HUES64 (cell line): ENCODE measurements around the gene TOP1.

Experiments
- H3K27ac ChIP-seq: 2 replicates; pipeline ENCODE4 v1.7.0; 2013; ENCODE audit warnings: low read depth, low read length, inconsistent platforms
- H3K27me3 ChIP-seq: 2 replicates; pipeline ENCODE4 v1.6.1; 2013; ENCODE audit warnings: mild to moderate bottlenecking, low read length; ENCODE audit not compliant: insufficient read depth
- H3K36me3 ChIP-seq: 2 replicates; pipeline ENCODE4 v1.6.1; 2013; ENCODE audit warnings: mild to moderate bottlenecking, low read length; ENCODE audit not compliant: insufficient read depth
- H3K4me1 ChIP-seq: 2 replicates; pipeline ENCODE4 v1.6.1; 2013; ENCODE audit warnings: mild to moderate bottlenecking, low read length, moderate library complexity; ENCODE audit not compliant: insufficient read depth
- H3K4me3 ChIP-seq: 2 replicates; pipeline ENCODE4 v1.5.1; 2013; ENCODE audit warnings: mild to moderate bottlenecking, low read length, moderate library complexity
- H3K9ac ChIP-seq: 2 replicates; pipeline ENCODE4 v1.6.1; 2013; ENCODE audit warnings: mild to moderate bottlenecking, low read depth, low read length
- H3K9me3 ChIP-seq: 2 replicates; pipeline ENCODE4 v1.6.1; 2013; ENCODE audit warnings: low read depth, low read length; ENCODE audit not compliant: insufficient read depth
- WGBS: fragments of 150-250, 120-280 bp; methylation state at CpG from one replicate; pipeline ENCODE4 v1.1.7; 2013; ENCODE audit warnings: missing lambda C conversion rate; 5-methylcytosine and 5-hydroxymethylcytosine counted together

TOP1 gene

GRCh38 chr20:41152108-41152757, 123.6 kb downstream of the TOP1 start:
- no peak overlapping the region for H3K4me3 ChIP-seq
- H3K36me3 ChIP-seq = peaks cover 11% of the 10 kb centered on the region; the same call in 1 of the 2 replicates
- 88% methylated on average over 5 of the region's 5 CpGs for WGBS
- no peaks in the 10 kb centered on the region for H3K27me3 ChIP-seq
- no peak overlapping the region for H3K9ac ChIP-seq
- H3K27ac ChIP-seq = no peak overlapping the region
- no peaks in the 10 kb centered on the region for H3K9me3 ChIP-seq
- peaks cover 11% of the 10 kb centered on the region for H3K4me1 ChIP-seq

- peaks cover 13% of the 10 kb centered on the region for H3K4me1 ChIP-seq
- no peaks in the 10 kb centered on the region for H3K9me3 ChIP-seq
- H3K36me3 ChIP-seq = peaks cover 16% of the 10 kb centered on the region
- H3K27ac ChIP-seq = no peak overlapping the region
- H3K27me3 ChIP-seq = no peaks in the 10 kb centered on the region
- WGBS = 88% methylated on average over 8 of the region's 8 CpGs
- H3K4me3 ChIP-seq = no peak overlapping the region
- no peak overlapping the region for H3K9ac ChIP-seq
These were observed 126.0 kb downstream of the TOP1 start for GRCh38 chr20:41154436-41155176.

- no peak overlapping the region for H3K9ac ChIP-seq
- 93% methylated on average over 7 of the region's 7 CpGs for WGBS
- no peaks in the 10 kb centered on the region for H3K9me3 ChIP-seq
- no peaks in the 10 kb centered on the region for H3K27me3 ChIP-seq
- H3K36me3 ChIP-seq = peaks cover 22% of the 10 kb centered on the region
- H3K4me3 ChIP-seq = no peak overlapping the region
- H3K4me1 ChIP-seq = peaks cover 13% of the 10 kb centered on the region
- H3K27ac ChIP-seq = no peak overlapping the region
These were observed 126.6 kb downstream of the TOP1 start for GRCh38 chr20:41155261-41155660.

GRCh38 chr20:41158082-41158625, 129.5 kb downstream of the TOP1 start:
- Histone ChIP-seq H3K4me3 (no peak overlapping the region), H3K9ac (no peak overlapping the region), H3K27me3 (no peaks in the 10 kb centered on the region), H3K27ac (no peak overlapping the region), H3K9me3 (no peaks in the 10 kb centered on the region), H3K36me3 (peaks cover 50% of the 10 kb centered on the region), H3K4me1 (peaks cover 13% of the 10 kb centered on the region)
- 81% methylated on average over 6 of the region's 6 CpGs for WGBS

GRCh38 chr20:41159547-41159946, 130.9 kb downstream of the TOP1 start:
- Histone ChIP-seq H3K4me3 (no peak overlapping the region), H3K9me3 (no peaks in the 10 kb centered on the region), H3K36me3 (peaks cover 64% of the 10 kb centered on the region), H3K4me1 (peaks cover 8% of the 10 kb centered on the region), H3K27me3 (no peaks in the 10 kb centered on the region), H3K27ac (no peak overlapping the region), H3K9ac (no peak overlapping the region)
- 90% methylated on average over 10 of the region's 10 CpGs for WGBS

DNA sequence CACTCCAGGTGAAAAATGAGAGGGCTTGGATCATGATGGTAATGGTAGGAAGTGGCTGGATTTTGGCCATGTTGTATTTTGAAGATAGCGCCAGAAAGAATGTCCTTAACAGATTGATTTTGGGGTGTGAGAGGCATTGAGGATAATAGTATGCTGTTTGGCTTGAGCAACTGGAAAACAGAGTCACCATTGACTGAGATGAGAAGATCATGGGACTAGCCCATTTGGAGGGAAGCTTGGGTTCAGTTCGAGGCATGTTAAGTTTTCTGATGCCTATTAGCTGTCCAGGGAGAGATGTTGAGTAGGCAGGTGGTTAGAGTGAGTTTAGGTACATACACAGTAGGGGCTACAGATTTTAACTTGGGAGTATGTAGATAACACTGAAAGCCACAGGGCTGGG, 132.1 kb downstream of the TOP1 start:
- peaks cover 66% of the 10 kb centered on the region for H3K36me3 ChIP-seq
- 94% methylated on average over 2 of the region's 2 CpGs for WGBS
- no peaks in the 10 kb centered on the region for H3K9me3 ChIP-seq

DNA sequence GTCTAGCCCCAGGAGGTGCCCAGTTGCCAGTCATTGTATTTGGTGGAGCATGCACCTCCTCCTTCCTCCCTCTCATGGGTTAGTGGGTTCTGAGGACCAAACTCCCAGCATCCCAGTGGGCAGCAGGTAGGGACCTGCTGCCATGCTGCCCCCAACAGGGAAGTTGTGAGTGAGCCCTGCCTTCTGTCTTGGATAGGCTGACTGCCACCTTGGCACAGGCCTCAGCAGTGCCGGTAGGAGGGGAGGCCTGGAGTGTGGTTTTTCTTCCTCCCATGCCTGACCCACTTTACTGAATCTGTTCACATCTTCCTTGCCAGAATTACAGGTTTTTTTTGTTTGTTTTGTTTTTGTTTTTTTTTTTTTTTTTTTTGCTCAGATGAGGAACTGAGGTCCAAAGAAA, 133.3 kb downstream of the TOP1 start:
- Histone ChIP-seq H3K4me3 (no peak overlapping the region), H3K9ac (no peak overlapping the region), H3K4me1 (0 out of 2 replicates have a peak, but pooled peaks cover 3% of the 10 kb centered on the region), H3K9me3 (no peaks in the 10 kb centered on the region), H3K27me3 (no peaks in the 10 kb centered on the region), H3K27ac (no peak overlapping the region), H3K36me3 (peaks cover 77% of the 10 kb centered on the region)
- WGBS = 100% methylated on average over 1 of the region's 1 CpG

More for the DNA sequence above, 132.1 kb downstream of the TOP1 start:
- Histone ChIP-seq H3K4me3 (no peak overlapping the region), H3K9ac (no peak overlapping the region), H3K4me1 (0 out of 2 replicates have a peak, but pooled peaks cover 3% of the 10 kb centered on the region), H3K27ac (no peak overlapping the region), H3K27me3 (no peaks in the 10 kb centered on the region)

GRCh38 chr20:41162396-41162795, 133.8 kb downstream of the TOP1 start:
- Histone ChIP-seq H3K27me3 (no peaks in the 10 kb centered on the region), H3K27ac (no peak overlapping the region), H3K36me3 (peaks cover 82% of the 10 kb centered on the region), H3K4me3 (no peak overlapping the region), H3K9me3 (no peaks in the 10 kb centered on the region), H3K9ac (no peak overlapping the region), H3K4me1 (0 out of 2 replicates have a peak, but pooled peaks cover 3% of the 10 kb centered on the region)
- WGBS = 96% methylated on average over 11 of the region's 11 CpGs

GRCh38 chr20:41163821-41164220, 135.2 kb downstream of the TOP1 start:
- no peaks in the 10 kb centered on the region for H3K27me3 ChIP-seq
- H3K4me3 ChIP-seq = no peak overlapping the region
- no peak overlapping the region for H3K9ac ChIP-seq
- no peaks in the 10 kb centered on the region for H3K4me1 ChIP-seq
- peaks cover 96% of the 10 kb centered on the region for H3K36me3 ChIP-seq
- no peaks in the 10 kb centered on the region for H3K9me3 ChIP-seq
- no peak overlapping the region for H3K27ac ChIP-seq
- WGBS = 95% methylated on average over 11 of the region's 11 CpGs

DNA sequence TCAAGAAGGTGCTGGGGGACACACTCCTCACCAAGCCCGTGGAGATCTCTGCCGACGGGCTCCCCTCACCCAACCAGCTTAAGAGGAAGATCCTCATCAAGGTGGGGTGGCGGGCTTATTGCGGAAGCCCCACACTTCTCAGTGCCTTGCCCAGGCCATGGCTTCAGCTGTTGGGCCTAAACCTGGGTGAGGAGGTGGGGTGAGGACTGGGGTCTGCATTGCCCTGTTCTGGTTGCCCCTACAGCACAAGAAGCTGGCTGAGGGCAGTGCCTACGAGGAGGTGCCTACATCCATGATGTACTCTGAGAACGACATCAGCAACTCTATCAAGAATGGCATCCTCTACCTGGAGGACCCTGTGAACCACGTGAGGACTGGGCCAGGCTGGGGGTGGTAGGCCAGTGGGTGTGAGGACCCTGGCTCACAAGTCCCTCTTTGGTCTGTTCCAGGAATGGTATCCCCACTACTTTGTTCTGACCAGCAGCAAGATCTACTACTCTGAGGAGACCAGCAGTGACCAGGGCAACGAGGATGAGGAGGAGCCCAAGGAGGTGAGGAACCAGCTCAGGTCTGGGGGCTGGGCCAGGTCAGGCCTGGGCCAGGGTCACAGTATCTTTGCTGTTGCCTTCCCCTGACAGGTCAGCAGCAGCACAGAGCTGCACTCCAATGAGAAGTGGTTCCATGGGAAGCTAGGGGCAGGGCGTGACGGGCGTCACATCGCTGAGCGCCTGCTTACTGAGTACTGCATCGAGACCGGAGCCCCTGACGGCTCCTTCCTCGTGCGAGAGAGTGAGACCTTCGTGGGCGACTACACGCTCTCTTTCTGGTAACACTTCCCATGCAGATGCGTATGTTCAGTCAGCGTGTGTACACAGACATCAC, 136.6 kb downstream of the TOP1 start:
- Histone ChIP-seq H3K36me3 (peaks cover 98% of the 10 kb centered on the region), H3K9me3 (no peaks in the 10 kb centered on the region), H3K27ac (no peak overlapping the region), H3K27me3 (no peaks in the 10 kb centered on the region), H3K4me1 (no peaks in the 10 kb centered on the region), H3K4me3 (no peak overlapping the region), H3K9ac (no peak overlapping the region)
- 96% methylated on average over 24 of the region's 24 CpGs for WGBS
